ENCODE measurements around the gene C4orf54.

C4orf54 gene

DNA sequence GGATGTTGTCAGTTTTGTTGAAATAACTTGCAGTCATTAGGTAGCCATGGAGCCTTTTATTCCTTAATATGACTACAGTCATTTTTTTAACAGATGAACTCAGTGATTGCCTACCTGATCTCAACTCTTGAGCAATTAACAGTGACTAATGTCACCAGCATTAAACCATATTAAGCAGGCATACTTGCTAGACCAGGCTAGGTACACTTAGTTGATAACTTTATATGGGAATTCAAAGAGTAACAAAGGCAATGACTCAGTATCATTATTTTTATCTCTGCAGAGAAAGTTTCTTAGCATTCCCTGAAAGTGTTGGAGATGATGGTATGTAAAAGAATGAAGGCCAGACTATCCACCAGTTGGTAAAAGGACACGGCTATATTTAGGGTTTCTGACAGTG, at the start of gene C4orf54:
Gene C4orf54 (minus strand): TSS at position 31 of the 400 bp plus-strand sequence. CDS start 3,180 bp downstream, outside the sequence.
- no peak for DNase-seq

DNA sequence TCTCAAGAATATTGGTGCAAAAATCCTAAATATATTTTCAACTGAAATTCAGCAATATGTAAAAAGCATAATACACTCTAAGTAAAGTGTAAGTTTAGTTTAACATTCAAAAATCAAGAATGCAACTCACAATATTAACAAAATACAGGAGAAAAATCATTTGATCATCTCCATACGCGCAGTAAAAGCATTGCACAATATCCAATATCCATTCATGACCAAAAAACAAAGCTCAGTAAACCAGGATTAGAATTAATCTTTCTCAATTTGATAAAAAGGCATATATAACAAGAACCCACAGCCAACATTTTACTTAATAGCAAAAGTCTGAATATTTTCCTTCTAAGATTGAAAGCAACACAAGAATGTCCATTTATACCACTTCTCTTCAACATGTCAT, 48.3 kb upstream of the C4orf54 start:
- DNase-seq, result no peak

DNA sequence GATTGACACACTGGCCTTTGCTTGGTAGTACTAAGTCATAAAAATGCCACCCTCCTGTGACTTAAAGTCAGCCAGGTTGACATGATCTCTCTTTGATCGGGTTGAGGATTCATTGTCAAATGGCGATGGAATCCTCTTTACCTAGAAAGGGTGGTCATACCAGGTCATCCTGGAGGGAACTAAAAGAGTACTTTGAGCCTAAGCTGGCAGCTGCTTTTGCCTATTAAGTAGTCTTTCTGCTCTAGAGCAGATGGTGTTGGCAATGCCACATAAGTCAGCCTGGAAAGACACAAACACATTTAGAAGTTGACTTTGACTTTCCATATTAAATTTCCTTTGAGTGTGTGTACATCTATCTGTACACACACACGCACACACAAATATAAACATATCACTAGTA, 39.2 kb upstream of the C4orf54 start:
- no peak for DNase-seq

DNA sequence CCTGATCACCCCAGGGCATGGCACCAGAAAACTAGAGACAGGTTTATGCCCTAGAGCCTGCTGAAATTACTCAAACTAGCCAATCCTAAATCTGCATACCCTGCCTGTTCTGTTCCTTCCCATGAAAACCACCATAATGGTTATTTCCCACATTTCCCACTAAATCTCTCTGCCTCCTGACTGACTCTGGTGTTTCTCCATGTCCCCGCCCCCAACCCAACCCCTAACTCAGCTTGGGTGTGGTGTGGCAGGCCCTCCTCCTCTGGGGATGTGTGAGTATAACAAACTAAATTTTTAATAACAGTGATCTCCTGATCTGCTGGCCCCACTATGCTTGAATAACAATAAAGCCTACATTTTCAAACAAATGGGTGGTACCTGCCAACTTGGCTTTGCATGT, 35.5 kb upstream of the C4orf54 start:
- no peak for DNase-seq

DNA sequence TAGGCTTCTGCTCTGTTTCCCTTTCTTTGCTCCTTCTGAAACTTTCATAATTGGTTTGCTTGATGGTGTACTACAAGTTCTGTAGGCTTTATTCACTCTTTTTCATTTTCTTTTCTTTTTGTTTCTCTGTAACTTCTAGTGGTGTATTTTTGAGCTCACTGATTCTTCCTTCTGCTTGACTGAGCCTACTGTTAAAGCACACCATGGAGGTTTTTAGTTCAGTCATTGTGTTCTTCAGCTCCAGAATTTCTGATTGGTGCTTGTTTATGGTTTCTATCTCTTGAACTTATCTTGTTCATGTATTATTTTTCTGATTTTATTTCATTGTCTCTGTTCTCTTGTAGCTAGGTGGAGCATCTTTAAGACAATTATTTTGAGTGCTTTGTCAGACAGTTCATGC, 33.4 kb upstream of the C4orf54 start:
- DNase-seq, result no peak

DNA sequence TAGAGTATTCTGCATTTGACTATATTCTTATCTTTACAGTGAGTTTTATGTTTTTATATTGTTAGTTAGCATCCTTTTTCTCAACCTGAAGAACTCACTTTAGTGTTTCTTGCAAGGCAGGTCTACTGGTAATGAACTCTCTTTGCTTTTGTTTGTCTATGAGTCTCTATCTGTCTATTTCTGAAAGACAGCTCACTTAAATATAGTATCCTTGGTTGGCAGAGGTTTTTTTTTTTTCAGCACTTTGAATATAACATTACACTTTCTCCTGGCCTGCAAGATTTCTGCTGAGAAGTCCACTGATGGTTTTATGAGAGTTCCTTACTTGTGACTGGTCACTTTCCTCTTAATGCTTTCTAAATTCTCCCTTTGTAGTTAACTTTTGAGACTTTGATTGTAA, 32.8 kb upstream of the C4orf54 start:
- no peak for DNase-seq

DNA sequence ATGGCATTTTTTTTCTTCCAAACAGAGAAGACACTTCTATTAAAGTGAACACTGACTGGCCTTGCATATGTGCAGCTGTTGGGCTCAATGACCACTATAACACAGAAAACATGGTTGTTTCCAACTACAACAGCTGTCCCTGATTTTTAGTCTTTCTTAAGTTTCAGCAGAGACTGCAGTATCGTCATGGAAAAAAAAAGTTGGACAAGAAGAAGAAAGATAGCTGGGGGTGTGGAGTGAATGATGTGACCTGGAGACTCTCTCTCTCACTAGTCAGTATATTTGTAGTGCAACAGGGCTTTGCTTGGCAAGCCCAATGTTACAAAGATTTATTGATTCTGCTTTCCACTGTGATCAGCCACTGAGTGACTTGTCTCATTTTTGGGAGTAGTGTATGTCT, 29.5 kb upstream of the C4orf54 start:
- DNase-seq, result no peak

DNA sequence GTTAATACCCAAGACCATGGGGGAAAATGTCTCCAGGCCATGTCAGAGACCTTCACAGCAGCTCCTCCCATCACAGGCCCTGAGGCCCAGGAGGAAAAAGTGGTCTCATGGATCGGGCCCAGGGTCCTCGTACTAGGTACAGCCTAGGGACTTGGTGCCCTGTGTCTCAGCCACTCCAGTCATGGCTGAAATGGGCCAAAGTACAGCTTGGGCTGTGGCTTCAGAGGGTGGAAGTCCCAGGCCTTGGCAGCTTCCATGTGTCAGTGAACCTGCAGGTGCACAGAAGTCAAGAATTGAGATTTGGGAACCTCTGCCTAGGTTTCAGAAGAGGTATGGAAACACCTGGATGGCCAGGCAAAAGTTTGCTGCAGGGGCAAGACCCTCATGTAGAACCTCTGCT, 27.6 kb upstream of the C4orf54 start:
- DNase-seq, result no peak

DNA sequence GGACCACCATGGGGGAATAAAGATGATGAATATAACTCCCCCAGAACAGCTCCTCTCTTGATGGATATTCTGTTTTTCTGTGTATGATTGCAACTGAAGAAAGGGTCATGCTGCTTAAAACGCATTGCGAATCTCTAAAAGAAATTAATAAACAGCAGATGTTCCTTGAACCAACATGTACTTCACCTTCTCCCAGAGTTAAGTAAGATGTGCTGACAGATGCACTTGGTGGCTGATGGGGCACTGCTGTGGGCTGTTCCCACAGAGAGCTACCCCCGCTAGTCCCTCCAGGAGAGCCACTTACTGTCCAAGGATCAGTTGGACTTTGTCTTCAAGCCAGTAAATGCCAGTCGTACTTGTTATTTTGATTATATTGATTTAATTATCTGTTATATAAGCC, 26.3 kb upstream of the C4orf54 start:
- no peak for DNase-seq

DNA sequence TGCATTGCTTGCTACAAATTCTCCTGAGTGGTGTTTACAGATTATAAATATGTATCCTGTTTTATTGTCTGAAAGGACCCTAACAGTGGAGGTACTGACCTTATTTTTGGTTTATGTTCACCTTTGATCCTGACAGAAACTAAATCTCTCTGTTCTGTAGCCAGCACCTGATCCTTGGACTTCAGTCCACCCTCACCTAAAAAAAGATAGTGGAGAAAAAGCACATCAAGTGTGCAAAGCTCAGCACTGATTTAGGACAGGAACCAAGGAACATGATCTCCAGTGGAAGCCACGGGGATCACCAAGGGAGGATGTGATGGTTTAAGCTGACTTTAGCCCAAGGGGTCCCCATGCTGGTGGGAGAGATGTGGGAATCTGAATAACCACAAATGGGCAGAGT, 22.3 kb upstream of the C4orf54 start:
- no peak for DNase-seq

DNA sequence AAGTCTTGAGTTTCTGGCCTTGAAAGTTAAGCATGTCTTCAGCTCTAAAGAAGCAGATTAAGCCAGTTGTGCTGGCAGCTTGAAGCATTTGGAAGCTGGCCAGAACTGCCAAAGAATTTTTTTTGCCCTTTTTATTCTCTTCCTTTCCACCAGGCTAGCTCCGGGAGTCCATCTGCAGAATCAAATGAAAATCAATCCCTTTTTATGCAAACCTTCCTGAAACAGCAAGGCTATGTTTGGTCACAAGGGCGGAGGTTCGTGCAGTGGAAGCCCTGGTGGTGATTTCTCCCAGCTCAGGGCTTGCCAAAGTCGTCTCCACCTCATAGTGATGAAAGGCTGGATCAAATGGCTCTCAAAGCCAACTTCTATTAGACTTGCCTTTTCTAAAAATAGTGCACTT, 21.6 kb upstream of the C4orf54 start:
- DNase-seq, result no peak

DNA sequence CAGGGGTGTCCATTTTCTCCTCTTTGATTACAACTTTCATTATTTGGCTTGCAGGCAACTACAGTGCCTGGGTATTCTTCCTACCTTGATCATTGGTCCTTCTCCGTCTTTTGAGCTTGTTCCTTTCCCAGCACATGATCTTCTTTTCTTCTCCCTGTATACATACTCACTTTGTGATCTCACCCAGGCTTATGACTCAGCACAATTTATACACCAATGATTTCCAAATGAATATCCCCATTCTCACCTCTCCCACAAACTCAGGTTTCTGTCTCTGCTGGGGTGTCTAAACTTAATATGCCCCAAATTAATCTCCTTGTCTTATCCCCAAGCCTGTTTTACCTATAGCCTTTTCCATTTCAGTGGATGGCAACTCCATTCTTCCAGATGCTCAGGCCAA, 19.5 kb upstream of the C4orf54 start:
- DNase-seq, result no peak

DNA sequence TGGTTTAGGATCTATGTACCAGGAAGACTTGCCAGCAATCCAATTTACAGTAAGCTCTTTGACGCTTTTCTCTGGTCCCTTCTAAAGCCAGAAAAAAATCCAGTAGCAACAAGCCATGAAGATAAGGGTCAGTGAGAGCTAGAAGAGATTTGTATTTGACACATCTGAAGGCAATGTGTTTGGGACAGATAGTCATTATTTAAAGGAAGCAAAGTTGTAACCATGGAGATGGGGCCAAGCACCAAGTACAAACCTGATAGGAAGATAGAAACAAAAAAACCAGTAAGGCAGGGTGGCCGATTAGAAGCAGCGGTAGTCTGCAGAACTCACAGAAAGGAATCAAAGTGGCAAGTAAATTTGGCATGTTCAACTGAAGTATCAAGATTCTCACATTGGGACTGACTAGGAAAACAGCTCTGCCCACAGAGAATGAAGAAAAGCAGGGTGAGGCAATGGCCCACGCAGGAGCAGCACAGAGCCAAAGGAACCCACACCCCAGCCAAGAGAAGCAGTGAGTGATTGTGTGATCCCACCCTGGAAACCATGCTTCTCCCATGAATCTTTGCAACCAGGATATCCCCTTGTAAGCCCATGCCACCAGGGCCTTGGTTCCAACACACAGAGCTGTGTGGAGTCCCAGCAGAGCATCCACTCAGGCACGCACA, 12.9 kb upstream of the C4orf54 start:
- no peak for DNase-seq

DNA sequence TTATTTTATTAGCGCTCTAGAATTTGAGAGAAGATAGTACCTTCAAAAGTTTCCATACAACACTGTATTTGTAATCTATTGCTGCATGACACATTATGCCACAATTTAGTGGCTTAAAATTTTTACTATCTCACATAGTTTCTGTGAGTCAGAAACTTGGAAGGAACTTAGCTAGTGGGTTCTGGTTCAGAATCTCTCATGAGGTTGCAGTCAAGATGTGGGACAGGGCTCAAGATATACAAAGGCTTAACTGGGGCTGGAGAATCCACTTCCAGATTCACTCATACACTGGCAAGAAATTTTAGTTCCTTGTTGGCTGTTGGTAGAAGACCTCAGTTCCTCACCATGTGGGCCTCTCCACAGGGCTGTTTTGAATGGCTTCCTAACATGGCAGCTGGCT, 11.5 kb upstream of the C4orf54 start:
- DNase-seq, result no peak

DNA sequence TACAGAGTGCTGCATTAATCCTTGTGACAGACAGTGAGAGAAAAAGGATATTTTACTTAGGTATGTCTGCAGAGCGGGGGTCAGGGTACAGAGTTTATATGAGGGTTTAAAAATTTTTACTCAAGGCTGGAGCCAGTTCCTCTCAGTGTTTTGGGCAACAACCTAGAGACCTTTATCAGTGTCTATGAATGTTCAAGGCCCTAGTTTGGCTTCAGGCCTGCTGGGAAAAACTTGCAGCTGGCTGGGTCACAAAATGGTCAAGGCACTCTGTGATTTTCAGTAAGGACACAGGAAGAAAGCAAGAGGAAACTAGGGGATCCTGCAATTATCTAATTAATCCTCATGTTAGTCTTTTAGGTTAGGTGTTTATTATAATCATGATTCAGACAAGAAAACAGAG, 10.8 kb upstream of the C4orf54 start:
- DNase-seq, result no peak

DNA sequence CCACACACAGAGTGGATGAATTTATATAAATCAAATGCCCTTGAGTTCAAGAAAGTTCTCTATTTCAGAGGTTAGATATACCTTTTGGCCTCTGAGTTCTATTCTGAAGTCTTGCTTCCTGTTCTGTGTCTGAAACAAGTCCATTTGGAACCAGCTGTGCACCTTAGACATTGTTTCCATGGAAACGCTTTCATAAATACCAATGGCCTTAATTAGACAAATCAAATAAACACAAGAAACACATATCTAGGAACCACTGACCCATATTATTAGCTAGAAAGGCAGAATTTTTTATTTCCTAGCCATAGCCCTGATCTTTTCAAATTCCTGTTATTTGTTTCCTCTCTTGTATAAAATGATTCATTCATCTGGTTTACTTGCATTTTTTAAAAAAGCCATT, 8.4 kb upstream of the C4orf54 start:
- no peak for DNase-seq

DNA sequence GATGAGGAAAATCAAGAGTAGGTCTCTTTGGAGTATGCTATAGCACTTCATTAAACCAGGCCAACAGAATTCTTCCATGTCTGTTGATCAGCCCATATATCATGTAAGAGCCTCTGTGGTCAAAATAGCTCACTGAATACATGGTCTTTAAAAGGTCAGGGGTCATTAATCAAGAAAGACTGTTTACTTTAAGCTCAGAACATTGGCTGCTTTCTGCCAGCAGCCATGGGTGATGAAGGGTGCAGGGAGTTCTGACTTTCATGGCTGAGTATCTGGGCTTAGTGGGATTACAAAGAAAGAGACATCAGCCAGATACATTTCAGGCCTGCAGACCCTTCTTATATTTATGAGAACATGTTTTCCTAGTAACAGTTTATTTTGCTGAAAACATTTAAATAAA, 7.1 kb upstream of the C4orf54 start:
- DNase-seq, result no peak

DNA sequence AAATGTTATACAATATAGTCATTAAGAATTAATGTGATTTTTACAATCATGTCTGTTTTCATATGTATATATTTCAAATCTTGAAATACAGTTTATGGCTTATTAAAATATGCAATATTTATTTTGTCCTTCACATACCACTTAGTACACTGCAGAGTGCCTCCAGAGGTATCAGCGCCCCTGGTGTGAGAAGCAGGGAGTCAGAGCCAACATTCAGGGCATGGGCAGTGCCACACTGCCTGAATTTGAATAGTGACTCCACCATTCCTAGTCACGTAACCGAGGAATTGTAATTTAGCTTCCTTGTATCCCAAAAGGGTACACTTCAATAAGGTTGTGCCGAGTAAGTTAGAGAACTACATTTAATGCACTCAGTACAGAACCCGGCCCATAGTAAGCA, 4.3 kb upstream of the C4orf54 start:
- DNase-seq, result no peak

DNA sequence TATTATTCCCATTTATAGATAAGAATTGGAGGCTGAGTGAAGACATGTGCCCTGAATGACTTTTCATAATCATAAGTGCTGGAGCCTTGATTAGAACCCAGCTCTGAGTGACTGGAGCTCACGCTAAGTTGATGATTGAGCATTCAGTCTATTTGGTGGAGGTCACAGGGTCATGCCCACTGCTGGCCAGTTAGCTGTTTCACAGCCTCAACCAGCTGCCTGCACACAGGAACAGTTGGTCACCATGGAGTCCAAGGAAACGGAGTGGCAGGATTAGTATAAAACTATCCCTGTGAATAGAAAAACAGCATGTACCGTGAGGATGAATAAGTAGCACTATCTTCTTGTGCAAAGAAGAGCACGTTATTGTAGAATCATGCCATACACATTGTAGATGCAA, 1.0 kb upstream of the C4orf54 start:
- DNase-seq, result no peak

DNA sequence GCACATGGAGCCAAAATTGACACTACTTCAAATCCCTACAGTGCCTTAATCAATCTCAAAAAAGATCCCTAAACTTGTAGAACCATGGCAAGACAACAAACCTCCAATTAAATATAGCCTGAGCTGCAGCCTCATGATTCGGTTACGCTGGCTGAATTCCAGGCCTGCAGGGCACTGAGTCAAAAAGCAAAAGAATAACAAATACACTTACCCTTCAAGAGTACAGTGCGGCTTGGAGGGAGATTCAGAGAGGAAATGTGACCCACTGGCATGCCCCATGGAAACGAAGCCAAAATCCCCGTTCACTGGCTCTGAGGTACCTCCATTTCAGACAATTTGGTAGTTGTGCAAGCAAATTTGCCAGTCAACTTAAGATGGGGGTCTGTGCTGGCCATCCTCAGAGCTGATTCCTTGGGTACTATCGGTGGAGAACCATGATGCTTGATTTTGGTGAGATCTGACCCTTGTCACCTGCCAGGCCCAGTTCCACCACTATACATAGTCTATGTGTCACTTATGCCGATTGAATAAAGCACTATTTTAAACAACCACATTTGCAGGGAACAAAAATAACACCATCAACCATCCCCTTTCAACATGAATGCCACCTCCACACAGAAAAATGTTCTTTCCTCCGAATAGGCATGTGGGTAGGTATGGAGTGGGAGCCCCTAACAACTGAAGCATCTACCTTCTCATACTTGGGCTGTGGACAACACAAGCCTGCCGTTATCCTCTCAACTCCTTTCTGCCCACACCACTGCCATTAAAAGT, 2.1 kb downstream of the C4orf54 start:
- DNase-seq, result no peak

DNA sequence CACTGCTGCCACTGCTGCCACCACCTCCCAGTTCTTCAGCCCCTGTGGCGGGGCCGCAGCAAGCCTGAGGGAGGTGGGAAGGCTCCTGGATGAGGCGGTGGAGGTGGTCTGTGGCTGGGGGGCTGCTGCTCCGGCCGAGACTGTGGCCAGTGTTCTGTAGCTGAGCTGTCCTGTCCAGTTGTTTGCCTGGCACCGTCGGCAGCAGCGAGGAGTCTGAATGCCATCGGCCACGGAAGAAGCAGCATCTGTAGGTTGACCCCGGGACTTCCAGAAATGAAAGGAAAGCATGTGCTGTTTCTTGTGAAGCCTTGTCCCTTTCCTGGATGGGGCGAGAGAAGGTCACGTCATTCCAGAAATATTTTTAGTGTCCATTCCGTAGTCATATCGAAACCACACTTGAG, 3.3 kb downstream of the C4orf54 start:
- DNase-seq, result no peak

DNA sequence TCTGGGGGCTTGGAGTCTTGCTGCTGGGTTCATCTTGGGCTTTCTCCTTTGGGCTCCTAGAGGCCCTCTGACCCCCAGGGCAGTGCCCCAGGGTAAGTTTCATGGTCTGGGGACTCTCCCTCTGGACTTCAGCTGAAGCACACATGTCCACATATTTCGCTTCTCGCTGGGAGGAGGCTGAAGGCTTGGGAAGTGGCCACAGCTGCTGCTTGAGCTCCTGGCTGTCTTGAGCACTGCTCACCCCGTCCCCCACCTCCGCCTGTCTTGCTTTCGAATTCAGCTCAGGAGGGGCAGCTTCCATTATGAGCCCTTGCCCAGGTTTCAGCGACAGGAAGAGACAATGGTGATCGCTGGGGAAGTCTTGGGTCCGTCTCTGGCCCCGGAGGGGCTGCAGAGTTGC, 3.7 kb downstream of the C4orf54 start:
- DNase-seq, result no peak

DNA sequence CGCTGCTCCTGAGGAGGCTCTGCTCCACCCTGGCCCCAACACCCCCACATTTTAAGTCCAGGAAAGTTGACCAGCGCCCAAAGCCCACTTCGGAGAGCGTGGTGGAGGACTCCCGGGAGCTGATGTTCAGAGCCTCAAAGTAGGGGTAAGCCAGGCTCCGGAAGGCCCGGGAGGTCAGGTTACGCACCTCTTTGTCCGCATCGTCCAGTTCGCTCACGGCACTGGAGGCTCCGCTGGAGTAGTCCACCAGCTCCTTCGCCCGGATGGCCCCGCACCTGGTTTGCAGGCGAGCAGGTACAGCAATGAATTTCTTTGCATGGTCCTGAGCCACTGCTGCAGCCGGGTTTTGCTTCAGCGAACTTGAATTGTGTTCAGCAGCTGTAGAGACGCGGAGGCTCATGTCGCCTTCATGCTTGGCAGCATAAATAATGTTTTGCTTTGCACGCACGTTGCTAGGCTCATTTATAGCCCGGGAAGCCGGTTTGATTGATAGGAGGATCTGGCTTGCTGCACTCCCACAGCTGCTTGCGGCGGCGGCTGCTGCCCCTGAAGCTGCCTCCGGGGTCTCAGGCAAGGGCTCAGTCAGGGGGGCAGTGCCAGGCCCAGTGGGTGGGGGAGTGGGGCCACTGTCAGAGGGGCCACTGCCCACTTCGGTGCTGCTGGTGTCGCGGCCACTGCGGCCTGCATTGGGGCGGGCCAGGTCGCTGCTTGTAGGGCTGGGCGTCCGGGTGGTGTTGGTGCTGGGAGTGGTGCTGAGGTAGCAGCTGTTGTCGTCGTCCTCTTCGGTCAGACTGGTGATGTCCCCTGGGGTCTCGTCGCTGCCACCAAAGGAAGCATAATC, 4.8 kb downstream of the C4orf54 start:
- no peak for DNase-seq

All from activated CD4-positive, alpha-beta T cell treated with anti-CD3 and anti-CD28 coated beads, Interleukin-2, amount 50 U/mL, for 4 hours (primary cell).